ENCODE results near the gene TEX52.
A peak's percentile ranks its signal among the peaks of the same experiment; 100 is the strongest.
"Not testable (repeated sequence)": the region's sequence is repeated elsewhere in the genome, so short reads cannot be mapped to it uniquely, and the experiment has no call there.

Gene TEX52

GRCh38 chr12:2890388-2891239, 33.8 kb upstream of the TEX52 start, which contains the start of gene TULP3:
TULP3 (plus strand) TSS chr12:2890891; CDS start chr12:2890948, 57 bp downstream.
- peaks cover 15% of the 10 kb centered on the region; the same call in 1 of the 2 replicates for H3K4me1 ChIP-seq (ENCODE audit: control insufficient read depth, insufficient read depth, low read length)
- no peaks in the 10 kb centered on the region for H3K9me3 ChIP-seq (ENCODE audit: control insufficient read depth, insufficient read depth, low read depth, low read length)
- peak within 1 kb of the TSS; percentile 40; the same call in 1 of the 2 replicates for H3K27ac ChIP-seq (ENCODE audit: low read depth, low read length)
- H3K4me3 ChIP-seq (ENCODE audit: low read depth, low read length) = peak within 1 kb of the TSS; percentile 92
- peaks cover 37% of the 10 kb centered on the region for H3K36me3 ChIP-seq (ENCODE audit: control insufficient read depth, insufficient read depth, low read length)
- H3K9ac ChIP-seq (ENCODE audit: low read length) = peak within 1 kb of the TSS; percentile 76
- H3K27me3 ChIP-seq (ENCODE audit: control insufficient read depth, insufficient read depth, low read length) = no peaks in the 10 kb centered on the region

- H3K36me3 ChIP-seq (ENCODE audit: control insufficient read depth, insufficient read depth, low read length) = peaks cover 37% of the 10 kb centered on the region
- H3K27ac ChIP-seq (ENCODE audit: low read depth, low read length) = no peak overlapping the region
- no peaks in the 10 kb centered on the region for H3K9me3 ChIP-seq (ENCODE audit: control insufficient read depth, insufficient read depth, low read depth, low read length)
- peaks cover 13% of the 10 kb centered on the region for H3K4me1 ChIP-seq (ENCODE audit: control insufficient read depth, insufficient read depth, low read length)
- H3K9ac ChIP-seq (ENCODE audit: low read length) = peak overlapping the region; percentile 63
- H3K27me3 ChIP-seq (ENCODE audit: control insufficient read depth, insufficient read depth, low read length) = no peaks in the 10 kb centered on the region
- peak overlapping the region; percentile 92 for H3K4me3 ChIP-seq (ENCODE audit: low read depth, low read length)
Observed at GRCh38 chr12:2890001-2890387, 33.2 kb upstream of the TEX52 start.

GRCh38 chr12:2886768-2887450, 30.1 kb upstream of the TEX52 start:
- H3K36me3 ChIP-seq (ENCODE audit: control insufficient read depth, insufficient read depth, low read length) = peaks cover 37% of the 10 kb centered on the region

GRCh38 chr12:2884810-2885209, 28.0 kb upstream of the TEX52 start:
- no peak overlapping the region for H3K27ac ChIP-seq (ENCODE audit: low read depth, low read length)
- H3K36me3 ChIP-seq (ENCODE audit: control insufficient read depth, insufficient read depth, low read length) = peaks cover 43% of the 10 kb centered on the region
- H3K4me3 ChIP-seq (ENCODE audit: low read depth, low read length) = no peak overlapping the region
- no peak overlapping the region for H3K9ac ChIP-seq (ENCODE audit: low read length)
- H3K4me1 ChIP-seq (ENCODE audit: control insufficient read depth, insufficient read depth, low read length) = peaks cover 6% of the 10 kb centered on the region
- H3K9me3 ChIP-seq (ENCODE audit: control insufficient read depth, insufficient read depth, low read depth, low read length) = no peaks in the 10 kb centered on the region
- no peaks in the 10 kb centered on the region for H3K27me3 ChIP-seq (ENCODE audit: control insufficient read depth, insufficient read depth, low read length)

More at GRCh38 chr12:2886768-2887450, 30.1 kb upstream of the TEX52 start:
- Histone ChIP-seq H3K4me1 (ENCODE audit: control insufficient read depth, insufficient read depth, low read length) (peaks cover 12% of the 10 kb centered on the region), H3K4me3 (ENCODE audit: low read depth, low read length) (no peak overlapping the region), H3K9me3 (ENCODE audit: control insufficient read depth, insufficient read depth, low read depth, low read length) (no peaks in the 10 kb centered on the region), H3K9ac (ENCODE audit: low read length) (no peak overlapping the region), H3K27me3 (ENCODE audit: control insufficient read depth, insufficient read depth, low read length) (no peaks in the 10 kb centered on the region), H3K27ac (ENCODE audit: low read depth, low read length) (no peak overlapping the region)

GRCh38 chr12:2879853-2880252, 23.0 kb upstream of the TEX52 start:
- Histone ChIP-seq H3K9me3 (ENCODE audit: control insufficient read depth, insufficient read depth, low read depth, low read length) (no peaks in the 10 kb centered on the region), H3K9ac (ENCODE audit: low read length) (no peak overlapping the region), H3K4me3 (ENCODE audit: low read depth, low read length) (no peak overlapping the region), H3K4me1 (ENCODE audit: control insufficient read depth, insufficient read depth, low read length) (peaks cover 17% of the 10 kb centered on the region), H3K27me3 (ENCODE audit: control insufficient read depth, insufficient read depth, low read length) (no peaks in the 10 kb centered on the region), H3K36me3 (ENCODE audit: control insufficient read depth, insufficient read depth, low read length) (peaks cover 15% of the 10 kb centered on the region), H3K27ac (ENCODE audit: low read depth, low read length) (no peak overlapping the region)

- Histone ChIP-seq H3K27me3 (ENCODE audit: control insufficient read depth, insufficient read depth, low read length) (no peaks in the 10 kb centered on the region), H3K36me3 (ENCODE audit: control insufficient read depth, insufficient read depth, low read length) (peaks cover 28% of the 10 kb centered on the region), H3K4me1 (ENCODE audit: control insufficient read depth, insufficient read depth, low read length) (peaks cover 14% of the 10 kb centered on the region), H3K9me3 (ENCODE audit: control insufficient read depth, insufficient read depth, low read depth, low read length) (no peaks in the 10 kb centered on the region), H3K4me3 (ENCODE audit: low read depth, low read length) (peak overlapping the region; percentile 89), H3K27ac (ENCODE audit: low read depth, low read length) (peak overlapping the region; percentile 90; the same call in 1 of the 2 replicates), H3K9ac (ENCODE audit: low read length) (peak overlapping the region; percentile 96)
Observed at GRCh38 chr12:2877953-2878732, 21.3 kb upstream of the TEX52 start.

- peak within 1 kb of the TSS; percentile 89 for H3K4me3 ChIP-seq (ENCODE audit: low read depth, low read length)
Observed at GRCh38 chr12:2877047-2877952, 20.5 kb upstream of the TEX52 start, which contains the start of the genes FOXM1 and RHNO1. FOXM1 (minus strand) TSS chr12:2877174; CDS start chr12:2874478, 2,696 bp downstream. RHNO1 (plus strand) TSS chr12:2877223; CDS start chr12:2885367, 8,144 bp downstream.

GRCh38 chr12:2876431-2877046, 19.7 kb upstream of the TEX52 start:
- peak overlapping the region; percentile 98 for H3K9ac ChIP-seq (ENCODE audit: low read length)
- no peaks in the 10 kb centered on the region for H3K9me3 ChIP-seq (ENCODE audit: control insufficient read depth, insufficient read depth, low read depth, low read length)
- H3K4me1 ChIP-seq (ENCODE audit: control insufficient read depth, insufficient read depth, low read length) = peaks cover 14% of the 10 kb centered on the region
- no peaks in the 10 kb centered on the region for H3K27me3 ChIP-seq (ENCODE audit: control insufficient read depth, insufficient read depth, low read length)
- H3K4me3 ChIP-seq (ENCODE audit: low read depth, low read length) = peak overlapping the region; percentile 89
- H3K27ac ChIP-seq (ENCODE audit: low read depth, low read length) = peak overlapping the region; percentile 90
- H3K36me3 ChIP-seq (ENCODE audit: control insufficient read depth, insufficient read depth, low read length) = peaks cover 43% of the 10 kb centered on the region

More at GRCh38 chr12:2877047-2877952, 20.5 kb upstream of the TEX52 start, which contains the start of the genes FOXM1 and RHNO1:
- Histone ChIP-seq H3K27me3 (ENCODE audit: control insufficient read depth, insufficient read depth, low read length) (no peaks in the 10 kb centered on the region), H3K9me3 (ENCODE audit: control insufficient read depth, insufficient read depth, low read depth, low read length) (no peaks in the 10 kb centered on the region), H3K36me3 (ENCODE audit: control insufficient read depth, insufficient read depth, low read length) (peaks cover 35% of the 10 kb centered on the region), H3K9ac (ENCODE audit: low read length) (peak within 1 kb of the TSS; percentile 98), H3K4me1 (ENCODE audit: control insufficient read depth, insufficient read depth, low read length) (peaks cover 14% of the 10 kb centered on the region), H3K27ac (ENCODE audit: low read depth, low read length) (peak within 1 kb of the TSS; percentile 90)

- not testable (repeated sequence) for H3K27ac ChIP-seq (ENCODE audit: low read depth, low read length); H3K4me1 ChIP-seq (ENCODE audit: control insufficient read depth, insufficient read depth, low read length); H3K27me3 ChIP-seq (ENCODE audit: control insufficient read depth, insufficient read depth, low read length); H3K9me3 ChIP-seq (ENCODE audit: control insufficient read depth, insufficient read depth, low read depth, low read length); H3K4me3 ChIP-seq (ENCODE audit: low read depth, low read length); H3K9ac ChIP-seq (ENCODE audit: low read length)
- H3K36me3 ChIP-seq (ENCODE audit: control insufficient read depth, insufficient read depth, low read length) = peaks cover 84% of the 10 kb centered on the region
Observed at GRCh38 chr12:2868986-2869632, 12.3 kb upstream of the TEX52 start.

Measured in HUES6 (cell line).